GM06990 (cell line): ENCODE data around the gene CST9L.

Experiments used
- DNase-seq: peaks from one replicate; pipeline ENCODE4 v3.0.0-alpha.2; 2011; ENCODE audit not compliant: insufficient read length; ENCODE audit errors: extremely low read depth
- H3K27me3 ChIP-seq: replicated peaks from 2 replicates; pipeline ENCODE4 v1.6.0; 2011; ENCODE audit warnings: low read length; ENCODE audit not compliant: control insufficient read depth, insufficient read depth
- H3K36me3 ChIP-seq: 2 replicates; pipeline ENCODE4 v1.5.1; 2011; ENCODE audit warnings: low read length; ENCODE audit not compliant: control insufficient read depth, insufficient read depth
- H3K4me3 ChIP-seq: replicated peaks from 2 replicates; pipeline ENCODE4 v1.5.1; 2011; ENCODE audit warnings: low read depth, mild to moderate bottlenecking, control low read depth, low read length
- TF ChIP-seq, protein P1 (sequence below): IDR thresholded peaks from 2 replicates; pipeline ENCODE4 v1.5.1; 2011; ENCODE audit warnings: low read length, control low read depth, mild to moderate bottlenecking, inconsistent platforms; ENCODE audit not compliant: insufficient read depth, poor library complexity, severe bottlenecking

The CST9L gene

DNA sequence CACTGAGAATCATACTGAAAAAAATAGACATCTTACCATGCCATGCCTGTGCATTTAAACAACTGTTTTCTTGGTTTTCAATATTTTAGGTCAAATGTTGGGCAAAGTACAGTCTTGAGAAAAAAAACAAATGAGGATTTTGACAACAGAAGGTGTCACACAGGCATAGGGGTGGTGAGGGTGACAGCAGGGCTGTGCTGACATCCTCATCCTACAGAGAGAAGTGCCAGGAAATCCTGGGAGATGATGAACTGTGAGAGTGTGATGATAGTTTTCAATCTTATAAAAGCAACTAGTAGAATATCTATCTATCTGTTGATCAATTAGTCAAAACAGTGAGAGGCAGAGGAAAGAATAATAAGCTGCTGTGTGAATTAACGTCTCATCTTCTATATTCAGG lies 53.4 kb downstream of the CST9L start:
- TF ChIP-seq, protein P1, sequence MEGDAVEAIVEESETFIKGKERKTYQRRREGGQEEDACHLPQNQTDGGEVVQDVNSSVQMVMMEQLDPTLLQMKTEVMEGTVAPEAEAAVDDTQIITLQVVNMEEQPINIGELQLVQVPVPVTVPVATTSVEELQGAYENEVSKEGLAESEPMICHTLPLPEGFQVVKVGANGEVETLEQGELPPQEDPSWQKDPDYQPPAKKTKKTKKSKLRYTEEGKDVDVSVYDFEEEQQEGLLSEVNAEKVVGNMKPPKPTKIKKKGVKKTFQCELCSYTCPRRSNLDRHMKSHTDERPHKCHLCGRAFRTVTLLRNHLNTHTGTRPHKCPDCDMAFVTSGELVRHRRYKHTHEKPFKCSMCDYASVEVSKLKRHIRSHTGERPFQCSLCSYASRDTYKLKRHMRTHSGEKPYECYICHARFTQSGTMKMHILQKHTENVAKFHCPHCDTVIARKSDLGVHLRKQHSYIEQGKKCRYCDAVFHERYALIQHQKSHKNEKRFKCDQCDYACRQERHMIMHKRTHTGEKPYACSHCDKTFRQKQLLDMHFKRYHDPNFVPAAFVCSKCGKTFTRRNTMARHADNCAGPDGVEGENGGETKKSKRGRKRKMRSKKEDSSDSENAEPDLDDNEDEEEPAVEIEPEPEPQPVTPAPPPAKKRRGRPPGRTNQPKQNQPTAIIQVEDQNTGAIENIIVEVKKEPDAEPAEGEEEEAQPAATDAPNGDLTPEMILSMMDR: no peak

More for the DNA sequence above, 53.4 kb downstream of the CST9L start:
- no peak for DNase-seq
- Histone ChIP-seq H3K36me3 (no peaks in the 10 kb centered on the region), H3K4me3 (no peak overlapping the region), H3K27me3 (no peaks in the 10 kb centered on the region)
